H9 (cell line): ENCODE measurements around the gene CDK14. TPM values are rescaled to one million over a fixed set of nuclear protein-coding genes. Genes with fewer than 3 reads are reported as not detected.

Experiments
- DNase-seq: peaks from one replicate; pipeline ENCODE4 v3.0.0-alpha.2; 2017
- H2AFZ ChIP-seq: one replicate; pipeline ENCODE4 v1.6.1; 2013; ENCODE audit warnings: mild to moderate bottlenecking, low read length, control low read depth, moderate library complexity
- H2AK5ac ChIP-seq: 2 replicates; pipeline ENCODE4 v1.6.1; 2013; ENCODE audit warnings: low read length, control low read depth, mixed read lengths; ENCODE audit not compliant: insufficient read length
- H2BK120ac ChIP-seq: one replicate; pipeline ENCODE4 v1.6.1; 2013; ENCODE audit warnings: low read depth, mild to moderate bottlenecking, low read length, control low read depth, inconsistent platforms; ENCODE audit not compliant: poor library complexity, severe bottlenecking
- H2BK12ac ChIP-seq: 2 replicates; pipeline ENCODE4 v1.6.1; 2013; ENCODE audit warnings: low read length, control low read depth, mixed read lengths, low read depth; ENCODE audit not compliant: insufficient read length
- H2BK15ac ChIP-seq: 2 replicates; pipeline ENCODE4 v1.6.1; 2013; ENCODE audit warnings: low read depth, low read length, control low read depth
- H2BK20ac ChIP-seq: one replicate; pipeline ENCODE4 v1.6.1; 2013; ENCODE audit warnings: low read depth, mild to moderate bottlenecking, low read length, control low read depth, inconsistent platforms; ENCODE audit not compliant: poor library complexity, severe bottlenecking
- H2BK5ac ChIP-seq: 2 replicates; pipeline ENCODE4 v1.6.1; 2013; ENCODE audit warnings: low read length, control low read depth, mixed read lengths; ENCODE audit not compliant: insufficient read length
- H3K14ac ChIP-seq: 2 replicates; pipeline ENCODE4 v1.6.1; 2013; ENCODE audit warnings: low read length, control low read depth; ENCODE audit not compliant: insufficient read depth
- H3K18ac ChIP-seq: 2 replicates; pipeline ENCODE4 v1.6.1; 2013; ENCODE audit warnings: low read depth, mild to moderate bottlenecking, mixed read lengths, low read length, control low read depth; ENCODE audit not compliant: insufficient read length
- H3K23ac ChIP-seq: 2 replicates; pipeline ENCODE4 v1.6.1; 2013; ENCODE audit warnings: low read length, control low read depth, mixed read lengths, low read depth; ENCODE audit not compliant: insufficient read length
- H3K23me2 ChIP-seq: 2 replicates; pipeline ENCODE4 v1.6.1; 2013; ENCODE audit warnings: low read depth, mild to moderate bottlenecking, mixed read lengths, low read length, control low read depth; ENCODE audit not compliant: insufficient read length, poor library complexity, severe bottlenecking
- H3K27ac ChIP-seq: 2 replicates; pipeline ENCODE4 v1.5.1; 2013; ENCODE audit warnings: low read length, control low read depth, mixed read lengths, low read depth; ENCODE audit not compliant: insufficient read length
- H3K27me3 ChIP-seq: 2 replicates; pipeline ENCODE4 v1.6.1; 2013; ENCODE audit warnings: low read length, control low read depth, inconsistent platforms; ENCODE audit not compliant: insufficient read depth
- H3K4ac ChIP-seq: 2 replicates; pipeline ENCODE4 v1.6.1; 2013; ENCODE audit warnings: low read depth, mild to moderate bottlenecking, control low read depth, inconsistent platforms, low read length, moderate library complexity
- H3K4me1 ChIP-seq: 2 replicates; pipeline ENCODE4 v1.6.1; 2013; ENCODE audit warnings: low read length, control low read depth, inconsistent platforms; ENCODE audit not compliant: insufficient read depth
- H3K4me2 ChIP-seq: 2 replicates; pipeline ENCODE4 v1.6.1; 2013; ENCODE audit warnings: low read length, control low read depth, mixed read lengths; ENCODE audit not compliant: insufficient read length, insufficient read depth
- H3K56ac ChIP-seq: 2 replicates; pipeline ENCODE4 v1.6.1; 2013; ENCODE audit warnings: low read depth, mild to moderate bottlenecking, mixed read lengths, low read length, control low read depth; ENCODE audit not compliant: insufficient read length
- H3K79me1 ChIP-seq: 2 replicates; pipeline ENCODE4 v1.6.1; 2013; ENCODE audit warnings: low read depth, mild to moderate bottlenecking, moderate library complexity, low read length, control low read depth, inconsistent platforms; ENCODE audit not compliant: insufficient read depth, poor library complexity, severe bottlenecking
- H3K79me2 ChIP-seq: 2 replicates; pipeline ENCODE4 v1.6.1; 2013; ENCODE audit warnings: low read length, control low read depth, inconsistent platforms; ENCODE audit not compliant: insufficient read depth
- H3K9ac ChIP-seq: 2 replicates; pipeline ENCODE4 v1.6.1; 2013; ENCODE audit warnings: low read length, control low read depth, mixed read lengths; ENCODE audit not compliant: insufficient read length; ENCODE audit errors: extremely low read depth
- H3K9me3 ChIP-seq: one replicate; pipeline ENCODE4 v1.6.1; 2013; ENCODE audit warnings: low read depth, low read length, inconsistent platforms; ENCODE audit not compliant: control insufficient read depth
- H3T11ph ChIP-seq: one replicate; pipeline ENCODE4 v1.6.1; 2013; ENCODE audit warnings: mild to moderate bottlenecking, low read length, control low read depth, inconsistent platforms
- H4K20me1 ChIP-seq: one replicate; pipeline ENCODE4 v1.6.1; 2013; ENCODE audit not compliant: control insufficient read depth, insufficient read length, insufficient read depth
- H4K5ac ChIP-seq: 2 replicates; pipeline ENCODE4 v1.6.1; 2013; ENCODE audit warnings: low read depth, mild to moderate bottlenecking, mixed read lengths, low read length, control low read depth; ENCODE audit not compliant: insufficient read length
- H4K8ac ChIP-seq: replicated peaks from 2 replicates; pipeline ENCODE4 v1.6.1; 2013; ENCODE audit warnings: low read length, control low read depth, mixed read lengths, low read depth; ENCODE audit not compliant: insufficient read length
- H4K91ac ChIP-seq: 2 replicates; pipeline ENCODE4 v1.6.1; 2013; ENCODE audit warnings: low read depth, mild to moderate bottlenecking, moderate library complexity, mixed read lengths, low read length, control low read depth; ENCODE audit not compliant: insufficient read length
- H3K27ac Mint-ChIP-seq, 3 experiments: 2 replicates in 2 of 3; 3 replicates in 1 of 3; pipeline ENCODE4 v1.8.0; 2020 to 2021; ENCODE audit warnings: mixed read lengths in 3 of 3, mild to moderate bottlenecking in 1 of 3, moderate library complexity in 1 of 3
- H3K27me3 Mint-ChIP-seq: 2 replicates; pipeline ENCODE4 v1.8.0; 2021; ENCODE audit warnings: low read depth, mild to moderate bottlenecking, moderate library complexity, mixed read lengths
- H3K36me3 Mint-ChIP-seq, 3 experiments: 2 replicates in 2 of 3; 3 replicates in 1 of 3; pipeline ENCODE4 v1.8.0; 2020 to 2021; ENCODE audit warnings: low read depth in 3 of 3, mixed read lengths in 3 of 3; ENCODE audit not compliant: insufficient read depth in 1 of 3
- H3K4me1 Mint-ChIP-seq, 2 experiments: 2 replicates each; pipeline ENCODE4 v1.8.0; 2020; ENCODE audit warnings: mixed read lengths in 2 of 2
- H3K4me3 Mint-ChIP-seq, 2 experiments: 2 replicates in 1 of 2; 3 replicates in 1 of 2; pipeline ENCODE4 v1.8.0; 2020 to 2021; ENCODE audit warnings: mild to moderate bottlenecking in 2 of 2, mixed read lengths in 2 of 2, moderate library complexity in 1 of 2
- H3K9me3 Mint-ChIP-seq, 2 experiments: 2 replicates in 1 of 2; 3 replicates in 1 of 2; pipeline ENCODE4 v1.8.0; 2020; ENCODE audit warnings: mild to moderate bottlenecking in 2 of 2, mixed read lengths in 2 of 2, moderate library complexity in 1 of 2
- WGBS: extraction: QIAGEN DNeasy Blood & Tissue Kit; methylation state at CpG from one replicate; pipeline ENCODE4 v1.1.7; 2013; ENCODE audit warnings: missing lambda C conversion rate, low lambda C conversion rate, mixed read lengths; ENCODE audit not compliant: insufficient read length; ENCODE audit errors: extremely low coverage; 5-methylcytosine and 5-hydroxymethylcytosine counted together
- total RNA-seq: library from RNA; stranded (reverse); gene quantifications from 2 replicates; pipeline ENCODE4 v1.2.1, GENCODE V29; 2021
- TF ChIP-seq, protein P1 (sequence below): fragments of 200-600 bp; sonication (generic); conservative IDR thresholded peaks from 3 replicates; pipeline ENCODE4 v1.8.0; 2021; ENCODE audit warnings: antibody characterized with exemption, mild to moderate bottlenecking

Gene CDK14
- total RNA-seq, 1 experiment from 2014 or later, result 23.9 TPM

DNA sequence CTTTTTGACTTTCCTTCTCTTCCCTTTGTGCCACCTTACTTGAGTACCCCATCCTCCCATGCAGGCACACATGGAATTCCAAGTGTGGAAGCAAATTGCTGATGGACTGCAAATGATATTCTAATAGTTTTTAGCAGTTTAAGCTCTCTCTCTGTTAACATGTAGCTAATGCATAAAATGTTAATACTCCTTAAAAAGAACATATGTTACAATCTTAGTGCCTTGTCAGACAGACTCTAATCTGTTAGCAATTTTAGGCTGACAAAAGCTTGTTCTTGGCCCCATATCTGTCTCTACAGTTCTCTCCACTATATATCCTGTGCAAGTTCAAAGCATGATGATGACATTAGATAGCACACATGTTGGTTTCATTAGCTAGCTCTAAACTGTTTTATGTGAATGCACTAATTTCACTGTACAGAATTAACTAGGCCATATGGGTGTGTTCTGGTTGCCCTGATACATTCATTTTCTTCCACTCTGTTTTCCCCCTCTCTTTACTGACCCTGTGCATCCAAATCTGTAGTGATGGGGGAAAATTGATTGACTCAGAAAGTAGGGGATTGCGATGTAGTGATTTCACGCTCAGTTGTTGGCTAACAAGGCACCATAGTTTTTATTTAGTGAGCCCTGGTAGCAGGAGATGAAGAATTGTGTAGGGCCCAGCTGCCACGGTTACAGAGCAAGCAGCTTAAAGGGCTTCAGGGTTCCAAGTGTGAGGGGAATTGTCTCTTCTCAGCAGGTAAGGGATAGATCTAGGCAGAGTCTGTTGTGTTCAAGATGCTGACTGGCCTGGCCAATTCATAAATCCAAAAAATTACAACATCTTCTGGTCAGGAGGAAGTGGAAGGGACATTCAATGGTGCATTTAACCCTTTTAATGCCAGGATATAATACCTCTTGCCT is 553.5 kb downstream of the CDK14 start:
- H3K27me3 ChIP-seq, result no peaks in the 10 kb centered on the region

More for the DNA sequence above, 553.5 kb downstream of the CDK14 start:
- Histone ChIP-seq H2BK120ac (no peak overlapping the region), H3K27ac (no peak overlapping the region), H2AFZ (no peak overlapping the region), H3K18ac (no peak overlapping the region), H3K23me2 (no peaks in the 10 kb centered on the region), H3K9ac (no peak overlapping the region), H3K4ac (no peak overlapping the region), H3K4me2 (no peak overlapping the region), H4K20me1 (no peaks in the 10 kb centered on the region), H4K5ac (no peak overlapping the region), H2BK12ac (no peak overlapping the region), H2BK15ac (no peak overlapping the region), H3K9me3 (no peaks in the 10 kb centered on the region), H3K56ac (no peak overlapping the region), H3K79me1 (no peaks in the 10 kb centered on the region), H2BK20ac (no peak overlapping the region), H3T11ph (no peak overlapping the region), H2BK5ac (no peak overlapping the region), H3K79me2 (no peaks in the 10 kb centered on the region), H4K91ac (no peak overlapping the region), H4K8ac (no peak overlapping the region), H2AK5ac (no peak overlapping the region), H3K4me1 (no peaks in the 10 kb centered on the region), H3K14ac (peak overlapping the region; percentile 70; the same call in 1 of the 2 replicates), H3K23ac (no peak overlapping the region)
- Mint-ChIP-seq H3K4me3 (no peak overlapping the region), H3K4me1 (peaks cover 5 to 6% of the 10 kb centered on the region in 2 experiments), H3K9me3 (no peaks in the 10 kb centered on the region), H3K36me3 (no peaks in the 10 kb centered on the region), H3K27ac (no peak overlapping the region; a peak in 2 of 7 replicates), H3K27me3 (no peaks in the 10 kb centered on the region)
- no peak for DNase-seq
- TF ChIP-seq, protein P1, sequence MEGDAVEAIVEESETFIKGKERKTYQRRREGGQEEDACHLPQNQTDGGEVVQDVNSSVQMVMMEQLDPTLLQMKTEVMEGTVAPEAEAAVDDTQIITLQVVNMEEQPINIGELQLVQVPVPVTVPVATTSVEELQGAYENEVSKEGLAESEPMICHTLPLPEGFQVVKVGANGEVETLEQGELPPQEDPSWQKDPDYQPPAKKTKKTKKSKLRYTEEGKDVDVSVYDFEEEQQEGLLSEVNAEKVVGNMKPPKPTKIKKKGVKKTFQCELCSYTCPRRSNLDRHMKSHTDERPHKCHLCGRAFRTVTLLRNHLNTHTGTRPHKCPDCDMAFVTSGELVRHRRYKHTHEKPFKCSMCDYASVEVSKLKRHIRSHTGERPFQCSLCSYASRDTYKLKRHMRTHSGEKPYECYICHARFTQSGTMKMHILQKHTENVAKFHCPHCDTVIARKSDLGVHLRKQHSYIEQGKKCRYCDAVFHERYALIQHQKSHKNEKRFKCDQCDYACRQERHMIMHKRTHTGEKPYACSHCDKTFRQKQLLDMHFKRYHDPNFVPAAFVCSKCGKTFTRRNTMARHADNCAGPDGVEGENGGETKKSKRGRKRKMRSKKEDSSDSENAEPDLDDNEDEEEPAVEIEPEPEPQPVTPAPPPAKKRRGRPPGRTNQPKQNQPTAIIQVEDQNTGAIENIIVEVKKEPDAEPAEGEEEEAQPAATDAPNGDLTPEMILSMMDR, result no peak
- WGBS, result no CpG with 5 or more reads among the region's 3 CpGs
